ENCODE measurements around the gene PYCARD.

Gene PYCARD

DNA sequence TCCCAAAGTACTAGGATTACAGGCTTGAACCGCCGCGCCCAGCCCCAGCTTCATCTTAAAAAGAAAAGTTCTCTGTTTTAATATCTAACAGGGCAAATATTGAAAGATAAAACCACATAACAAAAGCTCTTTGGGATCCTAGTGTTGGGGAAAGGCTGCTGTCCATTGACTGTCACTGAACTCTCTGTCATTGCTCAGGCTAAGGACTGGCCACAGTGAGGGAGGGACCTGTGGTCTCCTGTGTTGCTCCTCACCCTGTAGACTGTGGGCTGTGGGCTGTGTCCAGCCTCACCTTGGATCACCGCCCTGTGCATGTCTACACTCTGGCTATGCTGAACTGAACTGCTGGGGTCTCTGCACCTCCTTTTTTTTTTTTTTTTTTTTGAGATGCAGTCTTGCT lies 25.6 kb upstream of the PYCARD start:
- TF ChIP-seq FOXP2 (optimal IDR thresholded peaks at IDR 0.05; ENCODE audit: borderline replicate concordance, extremely low read depth, extremely low read length, insufficient read depth) (no peak), SIN3A (IDR thresholded peaks at IDR 0.05; ENCODE audit: borderline replicate concordance, insufficient read depth, low read length) (no peak), POLR2AphosphoS5 (IDR thresholded peaks at IDR 0.05; ENCODE audit: low read depth, low read length) (no peak), TAF1 (IDR thresholded peaks at IDR 0.05; ENCODE audit: borderline replicate concordance, insufficient read depth, low read length) (no peak)
- TF ChIP-seq, protein P1, sequence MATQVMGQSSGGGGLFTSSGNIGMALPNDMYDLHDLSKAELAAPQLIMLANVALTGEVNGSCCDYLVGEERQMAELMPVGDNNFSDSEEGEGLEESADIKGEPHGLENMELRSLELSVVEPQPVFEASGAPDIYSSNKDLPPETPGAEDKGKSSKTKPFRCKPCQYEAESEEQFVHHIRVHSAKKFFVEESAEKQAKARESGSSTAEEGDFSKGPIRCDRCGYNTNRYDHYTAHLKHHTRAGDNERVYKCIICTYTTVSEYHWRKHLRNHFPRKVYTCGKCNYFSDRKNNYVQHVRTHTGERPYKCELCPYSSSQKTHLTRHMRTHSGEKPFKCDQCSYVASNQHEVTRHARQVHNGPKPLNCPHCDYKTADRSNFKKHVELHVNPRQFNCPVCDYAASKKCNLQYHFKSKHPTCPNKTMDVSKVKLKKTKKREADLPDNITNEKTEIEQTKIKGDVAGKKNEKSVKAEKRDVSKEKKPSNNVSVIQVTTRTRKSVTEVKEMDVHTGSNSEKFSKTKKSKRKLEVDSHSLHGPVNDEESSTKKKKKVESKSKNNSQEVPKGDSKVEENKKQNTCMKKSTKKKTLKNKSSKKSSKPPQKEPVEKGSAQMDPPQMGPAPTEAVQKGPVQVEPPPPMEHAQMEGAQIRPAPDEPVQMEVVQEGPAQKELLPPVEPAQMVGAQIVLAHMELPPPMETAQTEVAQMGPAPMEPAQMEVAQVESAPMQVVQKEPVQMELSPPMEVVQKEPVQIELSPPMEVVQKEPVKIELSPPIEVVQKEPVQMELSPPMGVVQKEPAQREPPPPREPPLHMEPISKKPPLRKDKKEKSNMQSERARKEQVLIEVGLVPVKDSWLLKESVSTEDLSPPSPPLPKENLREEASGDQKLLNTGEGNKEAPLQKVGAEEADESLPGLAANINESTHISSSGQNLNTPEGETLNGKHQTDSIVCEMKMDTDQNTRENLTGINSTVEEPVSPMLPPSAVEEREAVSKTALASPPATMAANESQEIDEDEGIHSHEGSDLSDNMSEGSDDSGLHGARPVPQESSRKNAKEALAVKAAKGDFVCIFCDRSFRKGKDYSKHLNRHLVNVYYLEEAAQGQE (IDR thresholded peaks at IDR 0.05; ENCODE audit: insufficient read depth in 1 of 2, low read depth in 2 of 2, low read length in 2 of 2): no peak

DNA sequence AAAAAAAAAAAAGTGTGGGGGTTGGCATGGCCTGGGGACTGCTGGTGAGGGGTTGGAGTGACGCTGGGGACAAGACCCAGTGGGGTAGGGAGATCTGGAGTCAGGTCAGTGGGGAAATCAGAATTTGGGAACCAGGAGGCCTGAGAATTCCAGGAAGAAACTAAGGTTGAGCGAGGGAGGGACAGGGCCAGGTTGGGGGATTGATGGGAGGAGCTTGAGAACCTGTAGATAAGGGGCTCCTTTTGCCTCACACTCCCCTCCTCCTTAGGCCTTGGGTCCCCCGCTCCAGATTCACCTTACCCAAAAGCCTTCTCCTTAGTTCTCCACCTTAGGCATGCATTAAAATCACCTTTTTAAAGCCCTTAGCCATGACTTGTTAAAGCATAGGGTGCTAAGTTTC lies 22.6 kb upstream of the PYCARD start:
- TF ChIP-seq TAF1 (IDR thresholded peaks at IDR 0.05; ENCODE audit: borderline replicate concordance, insufficient read depth, low read length) (no peak), FOXP2 (optimal IDR thresholded peaks at IDR 0.05; ENCODE audit: borderline replicate concordance, extremely low read depth, extremely low read length, insufficient read depth) (no peak), POLR2AphosphoS5 (IDR thresholded peaks at IDR 0.05; ENCODE audit: low read depth, low read length) (no peak), SIN3A (IDR thresholded peaks at IDR 0.05; ENCODE audit: borderline replicate concordance, insufficient read depth, low read length) (no peak)
- TF ChIP-seq, protein P1 (IDR thresholded peaks at IDR 0.05; ENCODE audit: insufficient read depth in 1 of 2, low read depth in 2 of 2, low read length in 2 of 2): no peak

DNA sequence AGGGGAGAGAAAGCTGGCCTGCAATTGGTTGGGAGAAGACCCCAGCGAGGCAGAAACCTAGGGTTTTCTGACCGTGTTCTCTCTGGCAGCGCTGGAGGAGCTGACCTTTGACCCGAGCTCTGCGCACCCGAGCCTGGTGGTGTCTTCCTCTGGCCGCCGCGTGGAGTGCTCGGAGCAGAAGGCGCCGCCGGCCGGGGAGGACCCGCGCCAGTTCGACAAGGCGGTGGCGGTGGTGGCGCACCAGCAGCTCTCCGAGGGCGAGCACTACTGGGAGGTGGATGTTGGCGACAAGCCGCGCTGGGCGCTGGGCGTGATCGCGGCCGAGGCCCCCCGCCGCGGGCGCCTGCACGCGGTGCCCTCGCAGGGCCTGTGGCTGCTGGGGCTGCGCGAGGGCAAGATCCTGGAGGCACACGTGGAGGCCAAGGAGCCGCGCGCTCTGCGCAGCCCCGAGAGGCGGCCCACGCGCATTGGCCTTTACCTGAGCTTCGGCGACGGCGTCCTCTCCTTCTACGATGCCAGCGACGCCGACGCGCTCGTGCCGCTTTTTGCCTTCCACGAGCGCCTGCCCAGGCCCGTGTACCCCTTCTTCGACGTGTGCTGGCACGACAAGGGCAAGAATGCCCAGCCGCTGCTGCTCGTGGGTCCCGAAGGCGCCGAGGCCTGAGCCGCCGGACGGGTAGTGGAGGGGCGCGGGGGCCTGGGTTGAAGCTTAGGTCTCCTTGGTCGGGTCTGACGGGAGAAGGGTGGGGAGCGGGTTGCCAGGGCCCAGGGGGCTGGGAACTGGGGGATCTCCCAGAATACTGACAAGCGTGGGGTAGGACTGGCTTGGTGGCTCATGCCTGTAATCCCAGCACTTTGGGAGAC lies 21.8 kb upstream of the PYCARD start:
- TF ChIP-seq, protein P1 (IDR thresholded peaks at IDR 0.05; ENCODE audit: insufficient read depth in 1 of 2, low read depth in 2 of 2, low read length in 2 of 2): no peak
- TF ChIP-seq TAF1 (IDR thresholded peaks at IDR 0.05; ENCODE audit: borderline replicate concordance, insufficient read depth, low read length) (no peak), SIN3A (IDR thresholded peaks at IDR 0.05; ENCODE audit: borderline replicate concordance, insufficient read depth, low read length) (no peak), FOXP2 (optimal IDR thresholded peaks at IDR 0.05; ENCODE audit: borderline replicate concordance, extremely low read depth, extremely low read length, insufficient read depth) (no peak), POLR2AphosphoS5 (IDR thresholded peaks at IDR 0.05; ENCODE audit: low read depth, low read length) (no peak)

DNA sequence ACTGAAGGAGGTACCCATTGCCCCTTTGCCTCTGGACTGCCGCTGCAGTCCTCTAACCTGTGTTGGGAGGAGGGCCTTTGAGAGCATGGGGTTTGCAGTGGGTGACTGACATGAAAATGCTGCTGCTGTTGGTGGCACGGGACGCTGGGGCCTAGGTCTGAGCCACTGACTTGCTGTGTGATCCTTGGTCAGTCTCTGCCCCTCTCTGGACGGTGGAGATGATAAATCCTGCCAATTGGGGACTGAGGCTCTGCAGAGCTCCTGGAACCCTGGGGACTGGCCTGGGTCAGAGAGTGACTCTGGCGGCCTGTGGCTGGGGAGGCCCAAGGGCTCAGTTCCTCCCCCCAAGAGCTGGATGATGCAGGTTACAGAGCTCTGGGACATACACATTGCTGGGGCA lies 20.5 kb upstream of the PYCARD start:
- TF ChIP-seq, protein P1 (IDR thresholded peaks at IDR 0.05; ENCODE audit: insufficient read depth in 1 of 2, low read depth in 2 of 2, low read length in 2 of 2): no peak
- TF ChIP-seq SIN3A (IDR thresholded peaks at IDR 0.05; ENCODE audit: borderline replicate concordance, insufficient read depth, low read length) (no peak), POLR2AphosphoS5 (IDR thresholded peaks at IDR 0.05; ENCODE audit: low read depth, low read length) (no peak), FOXP2 (optimal IDR thresholded peaks at IDR 0.05; ENCODE audit: borderline replicate concordance, extremely low read depth, extremely low read length, insufficient read depth) (no peak), TAF1 (IDR thresholded peaks at IDR 0.05; ENCODE audit: borderline replicate concordance, insufficient read depth, low read length) (no peak)
